Pancreas (tissue), 10 donors: ENCODE results near the gene CMKLR1. TPM values are rescaled to one million over a fixed set of nuclear protein-coding genes. Genes with fewer than 3 reads are reported as not detected.

Experiments used
- ATAC-seq, 4 donors: fragments of 200-7000 bp; cut with Tn5 transposase; one replicate each; pipeline versions ENCODE4 v1.8.0 to v1.9.1; 2020; ENCODE audit warnings: mild to moderate bottlenecking in 4 of 4, moderate library complexity in 4 of 4
- DNase-seq, 6 donors: peaks; one replicate each; pipeline ENCODE4 v3.0.0-alpha.2; 2020
- FAIRE-seq: peaks from 2 replicates; lab custom pipeline; 2012; peaks lifted over from hg19 to GRCh38; lab: Jason Lieb, UNC
- H3K27ac ChIP-seq, 4 donors: fragments of 200-600 bp; sonication (generic); 1 replicate in 3 of 4; 2 replicates in 1 of 4; pipeline versions ENCODE4 v1.5.0 to v1.8.0; 2020
- H3K27me3 ChIP-seq, 4 donors: fragments of 200-600 bp; one replicate each; pipeline ENCODE4 v1.8.0; 2021
- H3K36me3 ChIP-seq, 3 donors: fragments of 200-600 bp; sonication (generic) in 1 of 3; one replicate each; pipeline versions ENCODE4 v1.5.0 to v1.8.0; 2020 to 2021
- H3K4me1 ChIP-seq, 3 donors: fragments of 200-600 bp; one replicate each; pipeline ENCODE4 v1.8.0; 2021
- H3K4me3 ChIP-seq, 4 donors: fragments of 200-600 bp; sonication (generic) in 2 of 4; one replicate each; pipeline versions ENCODE4 v1.5.0 to v1.8.0; 2020 to 2021
- H3K9me3 ChIP-seq, 4 donors: fragments of 200-600 bp; one replicate each; pipeline ENCODE4 v1.8.0; 2021
- WGBS, 2 donors: extraction: QIAGEN DNeasy Blood & Tissue Kit; methylation state at CpG; one replicate each; pipeline ENCODE4 v1.1.7; 2013; 5-methylcytosine and 5-hydroxymethylcytosine counted together
- intact Hi-C, 3 donors: fragments of 100-400 bp; cut with DNase I; formaldehyde crosslinking; loops; one replicate each; pipeline versions ENCODE4 v1.11.1 to v1.14.2; 2022
- polyA plus RNA-seq, 2 donors: library from polyadenylated mRNA; stranded (reverse); fragments of 200-250 nt; gene quantifications; one replicate each; pipeline ENCODE4 v1.2.3, GENCODE V29; 2013
- total RNA-seq, 6 donors: library from RNA; stranded (reverse); fragmentation: NEBNext Ultra II Directional in 4 of 6; extraction: Animal tissue kit (Norgen Biotek cat#: 25700) in 4 of 6; gene quantifications; one replicate each; pipeline versions ENCODE4 v1.2.1 to v1.2.4, GENCODE V29; 2021 to 2023
- TF ChIP-seq, protein P1 (sequence below), 4 donors: fragments of 200-600 bp; sonication (generic) in 3 of 4; IDR thresholded peaks; one replicate each; pipeline versions ENCODE4 v1.5.0 to v1.8.0; 2021; ENCODE audit warnings: antibody characterized with exemption in 4 of 4
- donor health status: healthy with polysubstance abuse.
- donor health status: DM: no; HTN: no; CAD: no; lungs with moderate emphysema.
- donor health status: DM: no; HTN: no; CAD: no.
- donor health status: control.
- donor health status: control.
- donor health status: Bipolar disorder and iron deficiency.
- donor health status: DM: yes; HTN: yes; CAD: no.
- donor health status: DM: no; HTN: no; CAD: no.
- donor health status: DM: no; HTN: no; CAD: no.
- donor health status: DM: yes; HTN: yes; CAD: no.

The CMKLR1 gene
- total and polyA plus RNA-seq, 8 donors, result 0.95 to 7.4 (median 1.4) TPM

DNA sequence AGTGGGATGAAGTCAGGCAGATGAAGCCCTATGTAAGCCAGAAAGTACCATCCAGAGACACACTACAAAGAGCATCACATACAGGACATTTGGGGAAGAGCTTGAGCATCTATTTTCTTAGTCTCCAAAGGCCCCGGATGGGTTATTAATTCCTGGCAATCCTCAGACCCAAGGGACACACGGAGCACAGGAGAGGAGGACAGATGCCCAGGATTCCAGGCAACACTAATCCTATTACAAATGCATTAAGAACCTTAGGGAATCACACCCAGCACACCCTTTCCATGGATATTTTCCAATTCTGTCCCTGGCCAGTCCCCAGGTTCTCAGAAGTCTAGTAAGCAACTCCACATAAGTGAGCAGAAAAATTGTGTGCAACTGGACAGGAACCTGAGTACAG lies 65.9 kb downstream of the CMKLR1 start:
- DNase-seq (no peak), FAIRE-seq (no peak), ATAC-seq (no peak)
- WGBS, 2 donors, result 27 to 30% methylated on average over 2 of the region's 2 CpGs
- TF ChIP-seq, protein P1, sequence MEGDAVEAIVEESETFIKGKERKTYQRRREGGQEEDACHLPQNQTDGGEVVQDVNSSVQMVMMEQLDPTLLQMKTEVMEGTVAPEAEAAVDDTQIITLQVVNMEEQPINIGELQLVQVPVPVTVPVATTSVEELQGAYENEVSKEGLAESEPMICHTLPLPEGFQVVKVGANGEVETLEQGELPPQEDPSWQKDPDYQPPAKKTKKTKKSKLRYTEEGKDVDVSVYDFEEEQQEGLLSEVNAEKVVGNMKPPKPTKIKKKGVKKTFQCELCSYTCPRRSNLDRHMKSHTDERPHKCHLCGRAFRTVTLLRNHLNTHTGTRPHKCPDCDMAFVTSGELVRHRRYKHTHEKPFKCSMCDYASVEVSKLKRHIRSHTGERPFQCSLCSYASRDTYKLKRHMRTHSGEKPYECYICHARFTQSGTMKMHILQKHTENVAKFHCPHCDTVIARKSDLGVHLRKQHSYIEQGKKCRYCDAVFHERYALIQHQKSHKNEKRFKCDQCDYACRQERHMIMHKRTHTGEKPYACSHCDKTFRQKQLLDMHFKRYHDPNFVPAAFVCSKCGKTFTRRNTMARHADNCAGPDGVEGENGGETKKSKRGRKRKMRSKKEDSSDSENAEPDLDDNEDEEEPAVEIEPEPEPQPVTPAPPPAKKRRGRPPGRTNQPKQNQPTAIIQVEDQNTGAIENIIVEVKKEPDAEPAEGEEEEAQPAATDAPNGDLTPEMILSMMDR (IDR thresholded peaks at IDR 0.05), result no peak
- intact Hi-C loops, result no loop called here
- Histone ChIP-seq H3K9me3 (no peaks in the 10 kb centered on the region), H3K27ac (no peak overlapping the region), H3K36me3 (no peaks in the 10 kb centered on the region), H3K4me3 (no peak overlapping the region), H3K27me3 (no peaks in the 10 kb centered on the region), H3K4me1 (no peaks in the 10 kb centered on the region)

DNA sequence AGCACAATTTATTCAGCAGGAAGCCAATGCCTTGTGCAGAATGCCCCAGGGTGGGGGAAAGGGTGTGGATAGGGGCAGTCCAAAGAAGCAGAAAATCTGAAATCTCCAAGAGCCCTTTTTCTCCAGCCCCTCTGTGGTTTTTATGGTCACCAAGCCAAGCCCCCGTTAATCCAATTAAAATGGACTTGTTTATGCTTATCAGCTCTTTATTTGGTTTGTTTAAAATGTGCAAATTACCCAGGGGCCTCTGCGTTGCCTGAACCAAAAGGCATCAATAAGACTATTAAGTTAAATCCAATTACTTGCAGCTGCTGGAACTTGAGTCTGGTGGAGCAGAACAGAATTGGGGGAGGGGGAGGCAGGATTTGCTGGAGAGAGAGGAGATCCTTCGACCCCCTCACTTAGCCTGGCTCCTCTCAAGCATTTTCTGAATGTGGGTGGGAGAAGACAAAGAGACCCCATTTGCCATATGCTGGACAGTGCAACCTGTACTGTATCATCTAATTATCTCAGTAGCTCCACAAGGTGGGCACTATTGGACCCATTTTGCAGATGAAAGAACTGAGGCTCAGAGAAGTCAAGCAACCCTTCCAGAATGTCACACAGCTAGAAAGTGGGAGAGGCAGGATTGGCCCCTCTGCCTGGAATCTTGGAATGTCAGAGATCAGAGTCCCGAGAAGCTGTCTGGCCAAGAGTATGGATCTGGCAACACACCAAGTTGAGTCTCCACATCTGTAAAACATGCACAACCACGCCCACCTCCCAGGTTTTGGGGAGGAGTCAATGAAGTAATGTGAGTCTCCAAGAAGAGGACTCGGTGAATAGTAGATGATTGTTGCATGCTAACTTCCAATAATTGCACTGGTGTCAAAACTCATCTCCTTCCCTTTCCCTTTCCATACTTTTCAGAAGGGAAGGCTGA lies 66.9 kb downstream of the CMKLR1 start:
- WGBS, 2 donors, result 42 to 48% methylated on average over 6 of the region's 6 CpGs
- TF ChIP-seq, protein P1 (IDR thresholded peaks at IDR 0.05), result no peak
- Histone ChIP-seq H3K27ac (no peak overlapping the region), H3K27me3 (no peaks in the 10 kb centered on the region), H3K4me3 (no peak overlapping the region), H3K4me1 (no peaks in the 10 kb centered on the region), H3K9me3 (no peaks in the 10 kb centered on the region), H3K36me3 (no peaks in the 10 kb centered on the region)
- DNase-seq (no peak), ATAC-seq (no peak), FAIRE-seq (no peak)
- intact Hi-C loops, result no loop called here

DNA sequence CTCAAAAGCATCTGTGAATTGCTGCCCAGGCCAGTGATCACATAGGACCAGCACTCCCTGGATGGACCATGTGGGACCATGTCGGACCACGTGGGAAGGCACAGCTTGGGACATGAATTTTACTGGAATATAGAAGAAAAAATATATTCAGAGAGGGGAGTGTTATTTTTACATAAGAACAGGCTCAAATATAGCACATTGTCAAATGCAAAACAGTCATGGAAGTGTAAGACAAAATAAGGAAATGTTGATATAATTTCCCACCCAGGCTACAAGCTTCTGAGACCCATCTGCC lies 68.3 kb downstream of the CMKLR1 start:
- H3K27me3 ChIP-seq, result no peaks in the 10 kb centered on the region
- H3K36me3 ChIP-seq, result no peaks in the 10 kb centered on the region
- ATAC-seq, result no peak
- FAIRE-seq, result no peak
- WGBS, 2 donors, result 36 to 47% methylated on average over 2 of the region's 2 CpGs
- no peaks in the 10 kb centered on the region for H3K9me3 ChIP-seq
- intact Hi-C loops, result no loop called here
- TF ChIP-seq, protein P1 (IDR thresholded peaks at IDR 0.05), result no peak
- no peak overlapping the region for H3K4me3 ChIP-seq
- H3K27ac ChIP-seq, result no peak overlapping the region
- DNase-seq, result no peak
- no peaks in the 10 kb centered on the region for H3K4me1 ChIP-seq

DNA sequence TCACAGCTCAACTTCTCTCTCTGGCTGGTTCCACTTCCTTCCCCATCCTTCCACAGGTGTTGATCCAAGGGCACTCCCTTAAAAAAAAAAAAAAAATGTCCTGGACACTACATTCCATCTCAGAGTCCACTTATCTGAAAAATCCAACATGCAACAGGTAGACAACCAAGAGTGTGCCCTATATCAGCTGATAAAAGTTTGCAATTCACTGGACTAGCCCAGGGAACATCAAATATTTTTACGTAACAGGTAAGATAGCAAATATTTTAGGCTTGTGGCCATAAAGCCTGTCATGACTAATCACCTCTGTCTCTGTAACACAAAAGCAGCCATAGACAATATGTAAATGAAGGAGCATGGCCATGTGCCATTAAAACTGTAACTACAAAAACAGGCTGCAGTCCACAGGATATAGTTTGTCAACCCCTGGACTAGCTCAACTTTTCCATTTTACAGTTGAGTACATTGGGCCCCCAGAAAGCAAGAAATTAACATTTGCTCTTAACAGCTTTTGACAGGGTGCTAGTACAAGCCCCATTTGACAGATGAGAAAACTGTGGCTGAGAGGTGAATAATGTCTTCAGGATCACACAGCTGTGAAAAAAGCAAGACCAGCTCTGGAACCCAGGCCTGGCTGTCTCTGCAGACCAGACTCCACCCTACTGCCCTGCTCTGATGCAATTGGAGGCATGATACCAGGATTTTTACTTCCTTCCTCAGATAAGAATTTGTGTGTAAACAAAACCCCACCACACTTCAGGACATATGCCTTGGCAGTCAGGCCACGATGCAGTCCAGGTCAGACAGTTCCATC lies 68.9 kb downstream of the CMKLR1 start:
- FAIRE-seq (no peak), ATAC-seq (peak in 2 of 4 donors; percentile 50 to 51), DNase-seq (no peak)
- Histone ChIP-seq H3K27ac (no peak overlapping the region), H3K36me3 (no peaks in the 10 kb centered on the region), H3K4me3 (no peak overlapping the region), H3K4me1 (no peaks in the 10 kb centered on the region), H3K27me3 (no peaks in the 10 kb centered on the region), H3K9me3 (no peaks in the 10 kb centered on the region)
- WGBS, 2 donors, result 24 to 33% methylated on average over 2 of the region's 2 CpGs
- TF ChIP-seq, protein P1 (IDR thresholded peaks at IDR 0.05), result no peak
- intact Hi-C loops, result no loop called here
